GM18951 (cell line): ENCODE results near the gene RABGEF1.

Experiments used
- POLR2A ChIP-seq: IDR thresholded peaks from 4 replicates; pipeline ENCODE4 v1.6.1; 2011; ENCODE audit warnings: mild to moderate bottlenecking; ENCODE audit not compliant: insufficient read length, insufficient read depth; ENCODE audit errors: extremely low read depth
- in situ Hi-C: fragments of 300-500 bp; cut with MboI; formaldehyde crosslinking; loops from one replicate; pipeline ENCODE4 v1.12.0; 2022; ENCODE audit warnings: low sequenced_read_pairs, mixed read lengths, inconsistent platforms; ENCODE audit not compliant: unreplicated experiment

RABGEF1 gene

DNA sequence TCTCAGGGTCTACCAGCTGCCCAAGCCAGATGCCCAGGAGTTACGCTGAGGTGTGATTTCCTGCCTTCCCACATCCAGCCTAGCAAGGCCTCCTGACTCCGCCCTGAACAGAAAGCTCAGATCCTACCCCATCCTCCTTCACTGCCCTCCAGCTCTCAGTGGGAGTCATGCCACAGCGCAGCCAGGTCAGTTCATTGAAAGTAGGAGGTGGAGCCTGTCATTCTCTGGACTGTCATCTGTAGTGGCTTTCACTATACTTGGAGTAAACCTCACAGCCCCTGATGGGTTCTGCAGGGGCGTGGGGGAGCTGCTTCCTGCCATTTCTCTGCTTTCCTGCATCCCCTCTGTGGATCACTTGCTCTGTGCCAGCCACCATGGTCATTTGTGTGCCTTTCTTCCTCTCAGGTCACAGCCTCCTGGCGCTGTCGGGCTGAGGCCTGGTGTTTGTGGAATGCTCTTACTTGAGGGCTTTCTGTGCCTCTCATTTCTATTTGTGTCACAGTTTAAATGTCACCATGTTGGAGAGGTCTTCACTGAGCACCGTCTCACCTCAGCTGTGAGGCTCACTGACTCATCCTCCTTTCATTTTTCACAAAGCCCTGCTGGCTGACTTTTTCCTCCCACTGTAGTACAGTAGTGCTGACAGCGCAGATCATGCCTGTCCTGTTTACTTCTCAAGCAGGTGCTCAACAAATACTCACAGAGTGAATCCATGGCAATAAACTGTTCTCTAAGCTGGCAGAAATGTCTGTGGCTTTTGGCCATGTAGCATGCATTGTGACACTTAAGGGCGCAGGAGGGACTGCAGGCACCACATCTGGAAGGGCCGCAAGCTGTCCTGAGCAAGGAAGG is 119.5 kb downstream of the RABGEF1 start:
- no peak for TF ChIP-seq POLR2A
- in situ Hi-C loops, result no loop called here

GRCh38 chr7:66860767-66861166 is 120.2 kb downstream of the RABGEF1 start:
- in situ Hi-C loops, result no loop called here
- TF ChIP-seq POLR2A, result no peak
